ENCODE measurements around the gene MT1H.

DNA sequence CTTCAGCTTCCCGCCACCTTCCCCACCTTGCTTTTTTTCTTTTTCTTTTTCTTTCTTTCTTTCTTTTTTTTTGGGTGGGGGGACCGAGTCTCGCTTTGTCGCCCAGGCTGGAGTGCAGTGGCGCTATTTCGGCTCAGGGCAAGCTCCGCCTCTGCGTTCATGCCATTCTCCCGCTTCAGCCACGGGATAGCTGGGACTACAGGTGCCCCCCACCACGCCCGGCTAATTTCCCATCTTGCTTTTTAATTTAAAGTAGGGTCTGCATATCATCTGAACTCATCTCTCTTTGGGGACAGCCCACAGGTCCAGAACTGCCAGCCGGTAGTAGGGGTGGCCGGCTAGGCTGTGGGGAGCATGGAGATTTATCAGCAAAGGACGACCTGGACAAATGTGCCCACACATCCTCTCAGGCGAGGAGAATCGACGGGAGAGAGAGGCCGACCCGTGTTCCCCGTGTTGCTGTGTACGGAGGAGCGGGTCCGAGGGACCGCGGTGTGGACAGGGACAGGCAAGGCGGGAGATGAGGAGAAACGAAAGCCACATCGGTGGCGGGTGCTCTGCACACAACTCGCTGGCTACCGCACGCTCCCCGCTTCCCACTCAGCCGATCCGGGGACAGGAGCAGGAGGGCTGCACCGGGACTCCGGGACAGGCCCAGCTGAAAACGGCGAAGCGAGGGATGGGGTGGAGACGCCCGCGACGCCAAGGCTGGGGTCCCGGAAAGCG, 34.7 kb upstream of the MT1H start:
- TF ChIP-seq EP300 (IDR thresholded peaks at IDR 0.05) = no peak
- no peak for TF ChIP-seq CTCF (IDR thresholded peaks at IDR 0.05)
- no peak for TF ChIP-seq POLR2AphosphoS5 (IDR thresholded peaks at IDR 0.05)
- TF ChIP-seq POLR2A (IDR thresholded peaks at IDR 0.05) = peak in 1 of 2 donors; percentile 9
